ENCODE data around the gene CCDC183.
"Not testable (repeated sequence)": the region's sequence is repeated elsewhere in the genome, so short reads cannot be mapped to it uniquely, and the experiment has no call there.

Gene CCDC183

GRCh38 chr9:136835162-136835931, 39.2 kb downstream of the CCDC183 start:
- Histone ChIP-seq H3K79me2 (ENCODE audit: insufficient read depth, low read length) (no peaks in the 10 kb centered on the region), H3K4me3 (ENCODE audit: low read length, poor library complexity, severe bottlenecking) (no peak overlapping the region), H3K9me3 (ENCODE audit: insufficient read depth, low read depth, low read length) (no peaks in the 10 kb centered on the region), H4K20me1 (ENCODE audit: insufficient read depth, low read length, poor library complexity, severe bottlenecking) (no peaks in the 10 kb centered on the region), H3K27me3 (ENCODE audit: insufficient read depth, low read length, poor library complexity, severe bottlenecking) (no peaks in the 10 kb centered on the region), H3K36me3 (ENCODE audit: insufficient read depth, low read length) (peaks cover 12% of the 10 kb centered on the region; the same call in 1 of the 2 replicates), H3K4me2 (ENCODE audit: low read depth, low read length, poor library complexity, severe bottlenecking) (no peak overlapping the region), H2AFZ (ENCODE audit: low read length) (no peak overlapping the region), H3K9me2 (replicated peaks; ENCODE audit: low read depth, low read length) (no peaks in the 10 kb centered on the region), H3F3A (ENCODE audit: low read depth) (no peaks in the 10 kb centered on the region), H3K9ac (ENCODE audit: low read depth, low read length, poor library complexity, severe bottlenecking) (no peak overlapping the region), H3K4me1 (ENCODE audit: insufficient read depth, low read length, poor library complexity, severe bottlenecking) (no peaks in the 10 kb centered on the region)
- TF ChIP-seq, protein P1, sequence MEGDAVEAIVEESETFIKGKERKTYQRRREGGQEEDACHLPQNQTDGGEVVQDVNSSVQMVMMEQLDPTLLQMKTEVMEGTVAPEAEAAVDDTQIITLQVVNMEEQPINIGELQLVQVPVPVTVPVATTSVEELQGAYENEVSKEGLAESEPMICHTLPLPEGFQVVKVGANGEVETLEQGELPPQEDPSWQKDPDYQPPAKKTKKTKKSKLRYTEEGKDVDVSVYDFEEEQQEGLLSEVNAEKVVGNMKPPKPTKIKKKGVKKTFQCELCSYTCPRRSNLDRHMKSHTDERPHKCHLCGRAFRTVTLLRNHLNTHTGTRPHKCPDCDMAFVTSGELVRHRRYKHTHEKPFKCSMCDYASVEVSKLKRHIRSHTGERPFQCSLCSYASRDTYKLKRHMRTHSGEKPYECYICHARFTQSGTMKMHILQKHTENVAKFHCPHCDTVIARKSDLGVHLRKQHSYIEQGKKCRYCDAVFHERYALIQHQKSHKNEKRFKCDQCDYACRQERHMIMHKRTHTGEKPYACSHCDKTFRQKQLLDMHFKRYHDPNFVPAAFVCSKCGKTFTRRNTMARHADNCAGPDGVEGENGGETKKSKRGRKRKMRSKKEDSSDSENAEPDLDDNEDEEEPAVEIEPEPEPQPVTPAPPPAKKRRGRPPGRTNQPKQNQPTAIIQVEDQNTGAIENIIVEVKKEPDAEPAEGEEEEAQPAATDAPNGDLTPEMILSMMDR (conservative IDR thresholded peaks at IDR 0.05; ENCODE audit: low read length), result no peak
- no peak for TF ChIP-seq EZH2phosphoT487 (IDR thresholded peaks at IDR 0.05; ENCODE audit: borderline replicate concordance)

DNA sequence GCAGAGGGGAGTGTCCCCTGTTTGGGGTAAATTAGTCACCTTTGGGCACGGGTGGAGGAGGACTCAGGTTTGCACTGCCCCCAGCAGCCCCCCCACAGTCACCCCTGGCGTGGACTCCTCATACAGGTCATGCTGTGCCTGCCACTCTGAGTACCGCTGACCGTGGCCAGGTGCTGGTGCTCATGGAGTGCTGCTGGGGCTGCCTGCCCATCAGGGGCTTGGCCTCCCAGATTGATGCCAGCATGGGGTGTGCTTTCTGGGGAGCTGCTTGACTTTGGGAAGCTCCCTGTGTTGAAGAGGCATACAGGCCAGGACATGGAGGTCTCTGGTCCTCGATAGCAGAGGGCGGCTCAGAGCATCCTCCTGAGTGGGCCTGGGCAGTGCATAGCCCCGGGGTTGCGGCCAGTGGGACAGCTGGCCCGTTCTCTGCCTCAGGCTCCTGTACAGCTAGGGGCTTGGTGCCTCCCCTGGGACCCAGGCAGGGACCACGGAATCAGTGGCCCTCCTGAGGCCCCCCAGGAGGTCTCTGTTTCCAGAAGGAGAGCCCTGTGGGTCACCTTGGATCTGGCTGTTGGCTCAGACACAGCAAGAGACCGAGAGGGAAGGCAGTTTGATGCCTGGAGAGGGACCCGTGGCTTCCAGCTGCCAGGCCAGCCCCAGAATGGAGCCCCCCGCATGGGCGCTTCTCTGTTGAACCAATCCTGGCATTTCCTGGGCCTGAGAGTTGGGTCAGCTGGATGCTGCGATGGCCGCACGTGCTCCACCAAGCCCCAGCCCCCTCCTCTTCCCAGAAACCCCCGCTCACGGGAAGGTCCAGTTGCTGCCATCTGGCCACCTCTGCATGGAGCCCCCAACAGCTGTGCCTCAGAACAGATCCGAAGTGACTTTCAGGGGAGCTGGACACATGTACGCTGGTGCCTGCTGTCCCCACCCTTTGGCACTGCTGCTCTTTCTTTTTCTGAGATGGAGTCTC, 40.1 kb downstream of the CCDC183 start:
- H3K9ac ChIP-seq (ENCODE audit: low read depth, low read length, poor library complexity, severe bottlenecking), result no peak overlapping the region
- no peaks in the 10 kb centered on the region for H3K27me3 ChIP-seq (ENCODE audit: insufficient read depth, low read length, poor library complexity, severe bottlenecking)
- TF ChIP-seq, protein P1 (conservative IDR thresholded peaks at IDR 0.05; ENCODE audit: low read length), result no peak
- TF ChIP-seq EZH2phosphoT487 (IDR thresholded peaks at IDR 0.05; ENCODE audit: borderline replicate concordance), result no peak
- H3K4me1 ChIP-seq (ENCODE audit: insufficient read depth, low read length, poor library complexity, severe bottlenecking), result no peaks in the 10 kb centered on the region
- no peaks in the 10 kb centered on the region for H3K9me3 ChIP-seq (ENCODE audit: insufficient read depth, low read depth, low read length)
- H4K20me1 ChIP-seq (ENCODE audit: insufficient read depth, low read length, poor library complexity, severe bottlenecking), result no peaks in the 10 kb centered on the region
- no peak overlapping the region for H2AFZ ChIP-seq (ENCODE audit: low read length)
- H3K79me2 ChIP-seq (ENCODE audit: insufficient read depth, low read length), result no peaks in the 10 kb centered on the region
- H3K4me2 ChIP-seq (ENCODE audit: low read depth, low read length, poor library complexity, severe bottlenecking), result no peak overlapping the region
- no peaks in the 10 kb centered on the region for H3F3A ChIP-seq (ENCODE audit: low read depth)
- peaks cover 8% of the 10 kb centered on the region; the same call in 1 of the 2 replicates for H3K36me3 ChIP-seq (ENCODE audit: insufficient read depth, low read length)
- no peaks in the 10 kb centered on the region for H3K9me2 ChIP-seq (replicated peaks; ENCODE audit: low read depth, low read length)
- H3K4me3 ChIP-seq (ENCODE audit: low read length, poor library complexity, severe bottlenecking), result no peak overlapping the region

DNA sequence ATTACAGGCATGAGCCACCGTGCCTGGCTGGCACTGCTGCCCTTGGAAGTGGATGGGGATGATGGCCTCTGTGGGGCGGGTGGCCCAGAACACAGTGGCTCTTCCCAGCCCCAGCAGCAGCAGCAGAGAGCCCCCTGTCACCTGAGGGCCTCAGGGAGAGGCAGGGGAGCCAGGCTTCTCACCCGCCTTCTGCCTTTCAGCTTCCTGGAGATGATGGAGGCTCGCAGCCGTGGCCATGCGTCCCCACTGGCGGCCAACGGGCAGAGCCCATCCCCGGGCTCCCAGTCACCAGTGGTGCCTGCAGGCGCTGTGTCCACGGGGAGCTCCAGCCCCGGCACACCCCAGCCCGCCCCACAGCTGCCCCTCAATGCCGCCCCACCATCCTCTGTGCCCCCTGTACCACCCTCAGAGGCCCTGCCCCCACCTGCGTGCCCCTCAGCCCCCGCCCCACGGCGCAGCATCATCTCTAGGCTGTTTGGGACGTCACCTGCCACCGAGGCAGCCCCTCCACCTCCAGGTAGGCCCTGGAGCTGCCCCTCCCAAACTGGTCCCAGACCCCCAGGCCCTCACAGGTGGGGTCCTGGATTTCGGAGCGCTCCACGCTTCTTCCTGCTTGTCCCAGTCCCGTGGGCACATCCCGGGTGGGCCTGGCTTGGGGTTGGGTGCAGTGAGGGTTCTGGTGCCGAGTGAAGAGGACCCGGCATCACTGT, 41.2 kb downstream of the CCDC183 start:
- Histone ChIP-seq H2AFZ (ENCODE audit: low read length) (no peak overlapping the region), H3K9me3 (ENCODE audit: insufficient read depth, low read depth, low read length) (no peaks in the 10 kb centered on the region), H3K9ac (ENCODE audit: low read depth, low read length, poor library complexity, severe bottlenecking) (no peak overlapping the region), H3K4me1 (ENCODE audit: insufficient read depth, low read length, poor library complexity, severe bottlenecking) (peaks cover 6% of the 10 kb centered on the region), H3F3A (ENCODE audit: low read depth) (no peaks in the 10 kb centered on the region), H4K20me1 (ENCODE audit: insufficient read depth, low read length, poor library complexity, severe bottlenecking) (peaks cover 4% of the 10 kb centered on the region), H3K4me2 (ENCODE audit: low read depth, low read length, poor library complexity, severe bottlenecking) (no peak overlapping the region), H3K9me2 (replicated peaks; ENCODE audit: low read depth, low read length) (no peaks in the 10 kb centered on the region), H3K4me3 (ENCODE audit: low read length, poor library complexity, severe bottlenecking) (no peak overlapping the region), H3K36me3 (ENCODE audit: insufficient read depth, low read length) (peaks cover 5% of the 10 kb centered on the region; the same call in 1 of the 2 replicates), H3K27me3 (ENCODE audit: insufficient read depth, low read length, poor library complexity, severe bottlenecking) (no peaks in the 10 kb centered on the region), H3K79me2 (ENCODE audit: insufficient read depth, low read length) (no peaks in the 10 kb centered on the region)
- TF ChIP-seq EZH2phosphoT487 (IDR thresholded peaks at IDR 0.05; ENCODE audit: borderline replicate concordance), result no peak
- TF ChIP-seq, protein P1 (conservative IDR thresholded peaks at IDR 0.05; ENCODE audit: low read length), result no peak

GRCh38 chr9:136837856-136838277, 41.7 kb downstream of the CCDC183 start:
- not testable (repeated sequence) for H3K79me2 ChIP-seq (ENCODE audit: insufficient read depth, low read length); H3K27me3 ChIP-seq (ENCODE audit: insufficient read depth, low read length, poor library complexity, severe bottlenecking); H4K20me1 ChIP-seq (ENCODE audit: insufficient read depth, low read length, poor library complexity, severe bottlenecking); H3K9ac ChIP-seq (ENCODE audit: low read depth, low read length, poor library complexity, severe bottlenecking); H3K4me1 ChIP-seq (ENCODE audit: insufficient read depth, low read length, poor library complexity, severe bottlenecking); H3K4me2 ChIP-seq (ENCODE audit: low read depth, low read length, poor library complexity, severe bottlenecking); H3K9me3 ChIP-seq (ENCODE audit: insufficient read depth, low read depth, low read length); H3K4me3 ChIP-seq (ENCODE audit: low read length, poor library complexity, severe bottlenecking); H3K36me3 ChIP-seq (ENCODE audit: insufficient read depth, low read length); H3F3A ChIP-seq (ENCODE audit: low read depth); H3K9me2 ChIP-seq (replicated peaks; ENCODE audit: low read depth, low read length); H2AFZ ChIP-seq (ENCODE audit: low read length)
